D721Med (cell line): ENCODE measurements around the gene CFAP20DC.

Experiments
- DNase-seq: peaks from one replicate; pipeline ENCODE4 v3.0.0; 2011; ENCODE audit warnings: low spot score; ENCODE audit not compliant: insufficient read length
- FAIRE-seq: peaks from 2 replicates; lab custom pipeline; 2011; peaks lifted over from hg19 to GRCh38; lab: Jason Lieb, UNC
- TF ChIP-seq, protein P1 (sequence below): IDR thresholded peaks from 2 replicates; pipeline ENCODE4 v1.5.1; 2012; ENCODE audit warnings: mild to moderate bottlenecking, control low read depth; ENCODE audit not compliant: insufficient read depth; ENCODE audit errors: missing control alignments

The CFAP20DC gene

DNA sequence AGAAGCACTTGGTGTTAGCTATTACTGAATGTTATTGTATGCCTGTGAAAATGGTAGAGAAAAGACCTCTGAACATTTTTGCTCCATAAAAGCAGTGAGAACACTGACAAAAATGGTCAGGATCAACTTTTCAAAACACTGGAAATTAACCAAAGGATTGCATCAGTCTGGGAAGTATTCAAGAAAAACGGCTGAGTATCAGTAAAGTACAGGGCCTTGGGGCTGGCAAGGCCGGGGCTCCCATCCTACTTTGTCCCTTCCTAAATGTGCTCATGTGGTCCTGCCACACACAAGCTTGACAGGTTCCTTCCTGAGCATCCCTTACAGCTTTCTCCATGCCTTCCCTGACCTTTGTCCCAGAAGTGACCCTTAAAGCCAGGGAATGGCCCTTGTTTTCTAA, 84.0 kb downstream of the CFAP20DC start:
- TF ChIP-seq, protein P1, sequence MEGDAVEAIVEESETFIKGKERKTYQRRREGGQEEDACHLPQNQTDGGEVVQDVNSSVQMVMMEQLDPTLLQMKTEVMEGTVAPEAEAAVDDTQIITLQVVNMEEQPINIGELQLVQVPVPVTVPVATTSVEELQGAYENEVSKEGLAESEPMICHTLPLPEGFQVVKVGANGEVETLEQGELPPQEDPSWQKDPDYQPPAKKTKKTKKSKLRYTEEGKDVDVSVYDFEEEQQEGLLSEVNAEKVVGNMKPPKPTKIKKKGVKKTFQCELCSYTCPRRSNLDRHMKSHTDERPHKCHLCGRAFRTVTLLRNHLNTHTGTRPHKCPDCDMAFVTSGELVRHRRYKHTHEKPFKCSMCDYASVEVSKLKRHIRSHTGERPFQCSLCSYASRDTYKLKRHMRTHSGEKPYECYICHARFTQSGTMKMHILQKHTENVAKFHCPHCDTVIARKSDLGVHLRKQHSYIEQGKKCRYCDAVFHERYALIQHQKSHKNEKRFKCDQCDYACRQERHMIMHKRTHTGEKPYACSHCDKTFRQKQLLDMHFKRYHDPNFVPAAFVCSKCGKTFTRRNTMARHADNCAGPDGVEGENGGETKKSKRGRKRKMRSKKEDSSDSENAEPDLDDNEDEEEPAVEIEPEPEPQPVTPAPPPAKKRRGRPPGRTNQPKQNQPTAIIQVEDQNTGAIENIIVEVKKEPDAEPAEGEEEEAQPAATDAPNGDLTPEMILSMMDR, result no peak
- FAIRE-seq (no peak), DNase-seq (no peak)

GRCh38 chr3:58963928-58964503, 85.8 kb downstream of the CFAP20DC start:
- FAIRE-seq (no peak), DNase-seq (no peak)
- TF ChIP-seq, protein P1, result no peak

DNA sequence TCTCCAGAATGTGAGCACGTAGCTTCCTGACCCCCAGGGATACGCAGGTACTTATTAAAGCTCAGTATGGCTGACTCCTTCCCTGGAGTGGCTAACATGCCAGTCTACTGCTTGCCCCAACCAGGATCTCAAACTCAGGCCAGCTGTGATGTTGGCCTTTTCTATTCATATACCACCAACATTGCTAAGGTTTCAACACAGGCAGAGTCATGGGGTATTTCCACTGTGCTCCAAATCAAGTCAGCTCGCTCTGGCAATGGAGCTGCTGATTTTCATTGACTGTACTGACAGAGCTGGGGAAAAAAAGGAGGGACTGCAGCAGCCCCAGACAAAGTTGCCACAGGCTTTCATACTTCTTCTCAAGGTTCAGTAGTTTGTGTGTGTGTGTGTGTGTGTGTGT, 87.0 kb downstream of the CFAP20DC start:
- no peak for DNase-seq
- no peak for FAIRE-seq
- TF ChIP-seq, protein P1, result no peak

- FAIRE-seq, result peak; percentile 32
- no peak for DNase-seq
- TF ChIP-seq, protein P1, result no peak
Observed at GRCh38 chr3:58962040-58962651, 87.7 kb downstream of the CFAP20DC start.

DNA sequence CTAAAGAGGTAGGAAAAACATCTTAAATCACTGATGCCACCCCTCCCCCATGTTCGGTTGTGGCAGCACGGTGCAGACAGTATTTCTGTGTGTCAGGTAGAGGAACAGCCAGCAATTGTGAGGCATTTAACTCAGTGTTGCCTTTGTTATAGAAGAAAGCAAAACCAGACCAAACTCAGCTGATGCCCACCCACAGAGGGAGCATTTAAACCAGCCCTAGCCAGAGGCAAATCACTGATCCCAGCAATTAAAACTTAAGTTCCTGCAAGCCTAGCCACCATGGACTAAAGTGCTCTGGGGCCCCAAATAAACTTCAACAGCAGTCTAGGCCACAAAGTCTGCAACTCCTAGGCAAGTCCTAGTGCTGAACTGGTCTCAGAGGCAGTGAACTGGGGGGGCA, 94.5 kb downstream of the CFAP20DC start:
- FAIRE-seq, result no peak
- no peak for DNase-seq
- TF ChIP-seq, protein P1, result no peak

DNA sequence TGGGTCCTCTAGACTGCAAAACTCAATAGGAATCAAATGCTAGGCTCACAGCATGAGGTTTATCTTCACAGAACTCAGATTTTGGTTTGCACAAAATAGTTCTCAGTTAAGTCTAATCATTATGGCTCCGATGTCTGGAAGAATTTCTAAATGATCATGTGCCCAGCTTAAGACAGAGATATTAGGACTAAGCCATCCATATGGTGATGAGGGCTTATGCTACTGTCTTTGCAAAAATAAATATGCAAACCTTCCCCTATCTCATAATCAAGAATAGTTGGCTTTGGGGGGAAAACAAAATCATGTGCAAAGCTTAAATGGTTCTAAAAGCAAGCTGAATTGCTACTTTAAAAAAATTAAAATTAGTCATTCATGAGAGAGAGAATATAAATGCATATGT, 96.5 kb downstream of the CFAP20DC start:
- TF ChIP-seq, protein P1, result no peak
- DNase-seq (no peak), FAIRE-seq (no peak)

GRCh38 chr3:58952128-58952917, 97.5 kb downstream of the CFAP20DC start:
- TF ChIP-seq, protein P1, result no peak
- FAIRE-seq (no peak), DNase-seq (no peak)
